HG03521 (cell line): Measurements from ENCODE around the gene TDP2.
A peak's percentile ranks its signal among the peaks of the same experiment; 100 is the strongest.
"Not testable (repeated sequence)": the region's sequence is repeated elsewhere in the genome, so short reads cannot be mapped to it uniquely, and the experiment has no call there.

ENCODE experiments used
- ATAC-seq: cut with Tn5 transposase; IDR thresholded peaks from one replicate; pipeline ENCODE4 v1.9.1; 2021; ENCODE audit warnings: mild to moderate bottlenecking, moderate library complexity; ENCODE audit not compliant: unreplicated experiment

Gene TDP2

GRCh38 chr6:24683297-24684296 lies 16.9 kb upstream of the TDP2 start:
- no peak for ATAC-seq

- ATAC-seq, result no peak
Observed at GRCh38 chr6:24680582-24680981, 13.9 kb upstream of the TDP2 start.

- not testable (repeated sequence) for ATAC-seq
Observed at GRCh38 chr6:24678792-24679352, 12.2 kb upstream of the TDP2 start.

GRCh38 chr6:24673625-24674024 lies 6.9 kb upstream of the TDP2 start:
- ATAC-seq, result no peak

- ATAC-seq, result no peak
Observed at GRCh38 chr6:24672620-24673182, 6.0 kb upstream of the TDP2 start.

- ATAC-seq, result not testable (repeated sequence)
Observed at GRCh38 chr6:24671077-24671476, 4.4 kb upstream of the TDP2 start.

- ATAC-seq, result not testable (repeated sequence)
Observed at GRCh38 chr6:24670492-24670891, 3.8 kb upstream of the TDP2 start.

GRCh38 chr6:24668997-24669361 lies 2.3 kb upstream of the TDP2 start:
- no peak for ATAC-seq

GRCh38 chr6:24668066-24668996 lies 1.6 kb upstream of the TDP2 start:
- not testable (repeated sequence) for ATAC-seq

GRCh38 chr6:24667378-24667803 lies 692 bp upstream of the TDP2 start:
- ATAC-seq, result no peak

- peak; percentile 34 for ATAC-seq
Observed at GRCh38 chr6:24666097-24666640, 530 bp downstream of the TDP2 start.

GRCh38 chr6:24664046-24664987 lies 2.4 kb downstream of the TDP2 start:
- no peak for ATAC-seq

- ATAC-seq, result no peak
Observed at GRCh38 chr6:24663189-24663588, 3.5 kb downstream of the TDP2 start.

- ATAC-seq, result no peak
Observed at GRCh38 chr6:24662236-24662635, 4.5 kb downstream of the TDP2 start.

- ATAC-seq, result not testable (repeated sequence)
Observed at GRCh38 chr6:24661759-24662158, 4.9 kb downstream of the TDP2 start.

GRCh38 chr6:24660105-24660504 lies 6.6 kb downstream of the TDP2 start:
- no peak for ATAC-seq

- no peak for ATAC-seq
Observed at GRCh38 chr6:24659561-24659960, 7.1 kb downstream of the TDP2 start.

GRCh38 chr6:24658573-24659560 lies 7.8 kb downstream of the TDP2 start:
- ATAC-seq, result no peak
